PFSK-1 (cell line): Measurements from ENCODE around the gene EYA4.

ENCODE experiments used
- POLR2AphosphoS5 ChIP-seq: IDR thresholded peaks from 2 replicates; pipeline ENCODE4 v1.6.1; 2012; ENCODE audit warnings: low read depth, mild to moderate bottlenecking, control low read depth, low read length, moderate library complexity
- SIN3A ChIP-seq: IDR thresholded peaks from 2 replicates; pipeline ENCODE4 v1.6.1; 2012; ENCODE audit warnings: mild to moderate bottlenecking, low read length, moderate library complexity, borderline replicate concordance; ENCODE audit not compliant: insufficient read depth
- TAF1 ChIP-seq: IDR thresholded peaks from 2 replicates; pipeline ENCODE4 v1.6.1; 2012; ENCODE audit warnings: low read length, control low read depth, borderline replicate concordance; ENCODE audit not compliant: insufficient read depth
- TF ChIP-seq, protein P1 (sequence below), 2 experiments: IDR thresholded peaks; 2 replicates each; pipeline versions ENCODE4 v1.6.1 to v1.8.0; 2011 to 2012; ENCODE audit warnings: low read depth in 2 of 2, low read length in 2 of 2, control low read depth in 1 of 2, inconsistent platforms in 1 of 2, mild to moderate bottlenecking in 1 of 2, moderate library complexity in 1 of 2; ENCODE audit not compliant: insufficient read depth in 1 of 2

DNA sequence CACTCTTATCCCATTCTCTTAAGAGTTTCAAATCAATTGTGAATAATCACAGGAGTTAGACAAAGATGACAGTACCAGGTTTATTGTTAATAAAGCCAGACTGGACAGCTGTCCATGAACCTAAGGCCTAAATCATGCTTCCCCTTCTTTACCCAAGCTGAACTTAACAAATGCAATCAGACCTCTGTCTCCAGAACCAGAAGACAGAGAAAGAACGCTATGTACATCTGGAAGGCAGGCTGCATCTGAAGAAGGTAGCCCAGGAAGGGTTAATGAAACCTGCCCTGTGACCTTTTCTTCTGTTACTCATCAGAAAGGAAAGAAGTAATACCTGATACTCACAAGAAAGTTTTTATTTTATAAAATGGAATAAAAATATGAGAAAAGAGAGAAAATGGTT lies 118.6 kb downstream of the EYA4 start:
- TF ChIP-seq TAF1 (no peak), POLR2AphosphoS5 (no peak), SIN3A (no peak)
- TF ChIP-seq, protein P1, sequence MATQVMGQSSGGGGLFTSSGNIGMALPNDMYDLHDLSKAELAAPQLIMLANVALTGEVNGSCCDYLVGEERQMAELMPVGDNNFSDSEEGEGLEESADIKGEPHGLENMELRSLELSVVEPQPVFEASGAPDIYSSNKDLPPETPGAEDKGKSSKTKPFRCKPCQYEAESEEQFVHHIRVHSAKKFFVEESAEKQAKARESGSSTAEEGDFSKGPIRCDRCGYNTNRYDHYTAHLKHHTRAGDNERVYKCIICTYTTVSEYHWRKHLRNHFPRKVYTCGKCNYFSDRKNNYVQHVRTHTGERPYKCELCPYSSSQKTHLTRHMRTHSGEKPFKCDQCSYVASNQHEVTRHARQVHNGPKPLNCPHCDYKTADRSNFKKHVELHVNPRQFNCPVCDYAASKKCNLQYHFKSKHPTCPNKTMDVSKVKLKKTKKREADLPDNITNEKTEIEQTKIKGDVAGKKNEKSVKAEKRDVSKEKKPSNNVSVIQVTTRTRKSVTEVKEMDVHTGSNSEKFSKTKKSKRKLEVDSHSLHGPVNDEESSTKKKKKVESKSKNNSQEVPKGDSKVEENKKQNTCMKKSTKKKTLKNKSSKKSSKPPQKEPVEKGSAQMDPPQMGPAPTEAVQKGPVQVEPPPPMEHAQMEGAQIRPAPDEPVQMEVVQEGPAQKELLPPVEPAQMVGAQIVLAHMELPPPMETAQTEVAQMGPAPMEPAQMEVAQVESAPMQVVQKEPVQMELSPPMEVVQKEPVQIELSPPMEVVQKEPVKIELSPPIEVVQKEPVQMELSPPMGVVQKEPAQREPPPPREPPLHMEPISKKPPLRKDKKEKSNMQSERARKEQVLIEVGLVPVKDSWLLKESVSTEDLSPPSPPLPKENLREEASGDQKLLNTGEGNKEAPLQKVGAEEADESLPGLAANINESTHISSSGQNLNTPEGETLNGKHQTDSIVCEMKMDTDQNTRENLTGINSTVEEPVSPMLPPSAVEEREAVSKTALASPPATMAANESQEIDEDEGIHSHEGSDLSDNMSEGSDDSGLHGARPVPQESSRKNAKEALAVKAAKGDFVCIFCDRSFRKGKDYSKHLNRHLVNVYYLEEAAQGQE (IDR thresholded peaks at IDR 0.05; ENCODE audit: insufficient read depth in 1 of 2, low read depth in 2 of 2, low read length in 2 of 2), result no peak
